A204.1 (cell line): ENCODE results near the gene FYB1.
"Not testable (repeated sequence)": the region's sequence is repeated elsewhere in the genome, so short reads cannot be mapped to it uniquely, and the experiment has no call there.

Experiments
- FAIRE-seq: peaks from 2 replicates; lab custom pipeline; 2012; peaks lifted over from hg19 to GRCh38; lab: Jason Lieb, UNC

Gene FYB1

GRCh38 chr5:39226558-39226957 is 7.2 kb upstream of the FYB1 start:
- no peak for FAIRE-seq

DNA sequence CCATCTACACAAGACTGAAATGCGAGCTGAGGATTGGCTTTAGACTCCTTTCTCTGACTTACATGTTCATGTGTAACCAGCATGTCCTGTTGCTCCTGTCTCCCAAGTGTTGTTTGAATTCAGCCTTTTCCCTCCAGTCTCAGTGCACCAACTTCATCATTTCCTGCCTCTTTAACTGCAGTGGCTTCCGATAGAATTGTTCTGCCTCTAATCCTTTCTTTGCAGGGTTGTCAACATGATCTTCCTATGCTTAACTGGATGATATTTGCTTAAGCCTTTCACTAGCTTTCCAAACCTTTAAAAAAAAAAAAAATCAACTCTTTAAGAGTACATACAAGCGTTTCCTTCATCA is 6.7 kb upstream of the FYB1 start:
- no peak for FAIRE-seq

GRCh38 chr5:39225405-39226099 is 6.2 kb upstream of the FYB1 start:
- no peak for FAIRE-seq

DNA sequence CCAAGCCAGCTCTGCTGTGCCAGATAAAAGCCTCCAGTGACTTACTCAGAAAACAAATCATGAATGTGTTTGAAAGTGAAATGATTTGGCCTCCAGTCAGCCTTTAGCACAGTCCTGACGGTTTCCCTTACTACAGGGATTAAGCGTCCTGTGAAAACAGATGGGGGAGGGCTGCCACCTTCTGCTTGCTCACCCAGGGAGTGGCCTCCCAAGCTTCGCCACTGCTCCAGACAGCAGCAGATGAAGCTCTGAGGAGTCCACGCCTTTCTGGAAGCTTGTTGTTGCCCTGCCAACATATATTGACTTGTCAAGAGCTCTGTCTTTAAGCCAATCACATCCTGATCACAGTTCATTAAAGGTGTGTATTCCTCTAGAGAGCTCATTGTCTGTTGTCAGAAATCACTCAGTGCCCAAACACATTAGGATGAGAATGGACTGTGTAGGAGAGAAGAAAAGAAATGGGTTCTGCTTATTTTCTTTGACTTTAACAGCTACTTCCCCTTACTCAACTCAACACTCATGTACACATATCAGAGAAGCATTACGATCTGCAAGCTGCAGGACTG is 4.9 kb upstream of the FYB1 start:
- FAIRE-seq = no peak

GRCh38 chr5:39223565-39224156 is 4.3 kb upstream of the FYB1 start:
- no peak for FAIRE-seq

GRCh38 chr5:39221671-39222070 is 2.3 kb upstream of the FYB1 start:
- not testable (repeated sequence) for FAIRE-seq

- no peak for FAIRE-seq
Measured at GRCh38 chr5:39220280-39221030, 1.1 kb upstream of the FYB1 start.

- FAIRE-seq = peak; percentile 97
Measured at GRCh38 chr5:39218482-39219402, 621 bp downstream of the FYB1 start.

DNA sequence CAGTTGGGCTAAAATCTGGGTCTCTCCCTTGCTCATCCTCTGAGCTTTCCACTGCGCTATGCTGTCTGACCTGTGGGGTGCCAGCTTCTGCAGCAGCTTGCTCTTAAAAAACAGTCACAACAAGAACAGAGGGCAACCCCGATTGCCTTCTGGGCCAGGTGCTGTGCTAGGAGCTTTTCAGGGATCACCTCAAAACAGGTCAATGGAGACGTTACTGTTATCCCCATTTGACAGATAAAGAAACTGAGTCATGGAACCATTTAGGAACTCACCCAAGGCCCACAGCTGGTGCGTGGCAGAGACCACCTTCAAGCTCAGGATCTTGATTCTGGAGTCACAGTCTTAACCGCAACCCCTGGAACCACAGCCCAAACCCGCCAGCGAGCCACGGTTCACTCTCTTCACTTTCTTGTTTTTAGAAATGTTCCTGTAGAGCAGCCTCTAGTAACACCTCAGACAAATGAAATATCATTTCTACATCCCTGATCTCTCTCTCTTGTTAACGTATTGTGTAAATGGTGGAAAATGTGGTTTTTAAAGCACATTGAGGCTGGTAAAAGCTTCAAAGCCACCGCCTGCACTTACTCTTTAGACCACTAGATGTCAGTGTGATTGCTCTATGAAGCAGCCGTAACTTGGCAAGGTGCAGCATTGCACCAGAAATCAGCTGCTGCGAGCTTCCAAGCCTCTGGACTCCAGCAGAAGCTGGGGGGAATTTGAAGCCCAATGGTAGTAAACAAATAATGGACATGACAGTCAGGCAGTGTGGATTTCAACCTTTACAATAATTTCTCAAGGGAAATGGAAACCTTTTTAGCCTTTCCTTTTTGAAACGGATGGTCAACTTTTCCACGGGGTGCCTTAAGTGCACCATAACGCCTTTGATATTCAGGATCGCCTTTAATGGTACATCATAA is 1.7 kb downstream of the FYB1 start:
- peak; percentile 95 for FAIRE-seq

DNA sequence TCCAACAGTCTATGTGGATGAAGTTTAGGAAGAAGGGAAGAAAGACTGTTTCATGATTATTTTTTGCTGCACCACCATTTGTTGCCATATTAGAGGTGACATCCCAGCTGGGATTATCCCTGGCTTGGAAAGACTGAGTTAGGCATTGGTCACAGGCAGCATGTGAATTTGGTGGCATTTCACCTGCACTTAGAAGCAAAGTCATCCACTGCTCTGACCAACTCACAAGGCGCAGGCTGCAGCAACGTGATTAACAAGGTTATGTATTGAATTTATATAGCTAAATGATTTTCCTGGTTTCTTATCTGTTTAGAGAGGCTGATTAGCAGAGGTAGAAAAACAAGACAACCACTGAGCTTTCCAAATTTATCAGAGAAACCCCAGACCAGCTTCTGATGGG is 2.7 kb downstream of the FYB1 start:
- no peak for FAIRE-seq

GRCh38 chr5:39215857-39216256 is 3.5 kb downstream of the FYB1 start:
- FAIRE-seq = no peak

- FAIRE-seq = no peak
Measured at GRCh38 chr5:39214912-39215709, 4.3 kb downstream of the FYB1 start.

GRCh38 chr5:39213447-39214207 is 5.7 kb downstream of the FYB1 start:
- no peak for FAIRE-seq

- FAIRE-seq = no peak
Measured at GRCh38 chr5:39211773-39212172, 7.6 kb downstream of the FYB1 start.

GRCh38 chr5:39209924-39210323 is 9.4 kb downstream of the FYB1 start:
- FAIRE-seq = no peak

GRCh38 chr5:39208471-39208870 is 10.9 kb downstream of the FYB1 start:
- FAIRE-seq = no peak

GRCh38 chr5:39207345-39208045 is 11.9 kb downstream of the FYB1 start:
- FAIRE-seq = no peak

- FAIRE-seq = no peak
Measured at GRCh38 chr5:39206630-39207321, 12.6 kb downstream of the FYB1 start.
